GM18517 (cell line): ENCODE results near the gene SLC22A31.

Experiments
- ATAC-seq: cut with Tn5 transposase; IDR thresholded peaks from one replicate; pipeline ENCODE4 v1.9.1; 2021; ENCODE audit warnings: mild to moderate bottlenecking, moderate library complexity; ENCODE audit not compliant: unreplicated experiment

The SLC22A31 gene

GRCh38 chr16:89217138-89217387 lies 16.7 kb upstream of the SLC22A31 start:
- ATAC-seq: no peak

- no peak for ATAC-seq
Observed at GRCh38 chr16:89216315-89217137, 16.2 kb upstream of the SLC22A31 start.

DNA sequence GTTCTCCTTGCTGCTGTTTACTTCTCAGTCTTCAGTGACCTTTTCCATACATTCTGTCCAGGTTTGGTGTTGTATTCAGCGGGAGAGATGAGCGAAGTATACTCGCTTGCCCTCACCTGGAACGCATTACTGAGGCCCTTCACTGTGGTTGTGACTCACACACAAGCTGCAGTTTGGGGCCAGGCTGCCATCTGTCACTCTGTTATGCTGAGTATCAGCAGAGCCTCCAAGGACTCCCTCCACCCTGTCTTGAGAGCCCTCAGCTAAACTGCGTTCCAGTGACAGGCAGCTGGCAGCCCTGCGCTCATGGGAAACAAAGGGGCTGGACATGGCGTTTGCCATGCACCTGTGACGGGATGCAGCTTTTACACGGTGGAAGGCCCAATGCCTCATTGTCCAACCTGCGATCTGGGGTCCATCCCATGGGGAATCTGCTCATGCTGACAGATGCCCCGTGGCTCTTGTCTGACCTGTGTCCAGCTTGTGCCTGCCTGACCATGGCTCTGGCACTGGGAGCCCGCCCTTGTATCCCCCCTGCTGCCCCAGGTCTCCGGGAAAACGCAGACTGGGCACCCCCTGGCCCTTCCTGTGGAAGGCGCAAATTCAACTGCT lies 10.7 kb upstream of the SLC22A31 start:
- no peak for ATAC-seq

DNA sequence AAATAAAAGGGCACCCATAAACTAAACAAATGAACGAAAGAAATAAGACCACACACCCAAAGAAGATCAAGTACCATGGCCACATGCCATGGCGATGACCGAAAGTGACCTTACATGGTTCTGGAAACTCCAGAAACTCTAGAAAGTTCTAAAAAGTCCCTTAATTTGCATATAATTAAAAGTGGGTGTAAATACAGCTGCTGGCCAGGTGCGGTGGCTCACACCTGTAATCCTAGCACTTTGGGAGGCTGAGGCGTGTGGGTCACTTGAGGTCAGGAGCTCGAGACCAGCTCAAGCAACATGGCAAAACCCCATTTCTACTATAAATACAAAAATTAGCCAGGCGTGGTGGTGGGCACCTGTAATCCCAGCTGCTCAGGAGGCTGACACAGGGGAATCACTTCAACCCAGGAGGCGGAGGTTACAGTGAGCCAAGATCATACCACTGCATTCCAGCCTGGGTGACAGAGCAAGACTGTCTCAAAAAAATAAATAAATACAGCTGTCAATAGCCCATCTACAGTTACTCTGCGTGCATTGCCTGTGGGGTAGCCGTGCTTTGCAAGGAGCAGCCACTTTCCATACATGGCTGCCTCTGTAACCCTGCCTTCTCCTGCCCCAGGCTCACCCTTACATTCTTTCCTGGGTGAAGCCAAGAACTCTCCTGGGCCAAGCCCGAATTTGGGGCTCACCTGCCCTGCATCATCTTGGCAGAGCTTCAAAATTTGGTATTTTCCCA lies 10.0 kb upstream of the SLC22A31 start:
- ATAC-seq: no peak

- no peak for ATAC-seq
Observed at GRCh38 chr16:89209522-89210044, 9.2 kb upstream of the SLC22A31 start.

GRCh38 chr16:89207993-89208392 lies 7.7 kb upstream of the SLC22A31 start:
- no peak for ATAC-seq

- no peak for ATAC-seq
Observed at GRCh38 chr16:89202422-89203215, 2.3 kb upstream of the SLC22A31 start.

DNA sequence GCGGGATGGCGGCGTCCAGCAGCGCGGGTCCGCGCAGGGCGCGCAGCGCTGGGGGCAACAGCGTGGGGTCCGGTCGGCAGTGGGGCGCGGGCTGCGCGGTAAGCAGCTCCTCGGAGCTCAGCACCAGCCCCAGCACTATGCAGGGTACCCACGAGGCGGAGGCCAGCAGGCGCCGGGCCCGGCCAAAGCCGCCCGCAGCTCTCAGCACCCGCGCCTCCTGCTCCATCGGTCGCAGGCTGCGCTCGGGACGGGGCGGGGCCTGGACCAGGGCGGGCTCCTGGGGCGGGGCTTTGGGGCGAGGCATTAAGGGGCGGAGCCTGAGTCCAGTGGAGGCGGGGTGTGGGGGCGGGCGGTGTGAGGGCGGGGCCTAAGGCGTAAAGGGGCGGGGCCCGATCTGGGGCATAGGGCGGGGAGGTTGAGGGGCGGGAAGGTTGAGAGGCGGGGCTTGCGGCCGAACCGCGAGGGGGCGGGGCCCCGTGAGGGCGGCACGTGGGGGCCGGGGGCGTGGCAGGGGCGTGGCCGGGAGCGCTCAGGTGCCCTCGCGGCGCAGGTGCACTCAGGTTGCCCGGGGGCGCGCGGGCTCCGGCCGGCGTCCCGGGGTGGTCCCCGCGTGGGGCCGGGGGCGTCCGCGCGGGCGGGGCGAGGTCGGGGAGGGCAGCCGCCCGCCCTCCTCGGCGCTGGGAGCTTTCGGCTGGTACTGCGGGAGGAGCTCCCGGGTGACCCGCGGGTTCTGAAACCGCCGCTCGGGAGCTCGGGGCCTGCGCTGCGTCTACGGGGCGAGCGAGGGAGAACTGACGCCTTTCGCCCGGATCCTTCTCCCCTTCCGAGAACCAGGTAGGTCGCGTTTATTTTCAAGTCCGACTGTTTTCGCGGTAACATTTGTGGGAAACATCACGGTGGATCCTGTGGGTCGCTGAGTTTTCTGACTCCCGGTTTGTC lies 1.4 kb upstream of the SLC22A31 start:
- no peak for ATAC-seq

GRCh38 chr16:89200850-89201411 lies 594 bp upstream of the SLC22A31 start:
- ATAC-seq: no peak

GRCh38 chr16:89199241-89200123 lies 855 bp downstream of the SLC22A31 start:
- no peak for ATAC-seq

DNA sequence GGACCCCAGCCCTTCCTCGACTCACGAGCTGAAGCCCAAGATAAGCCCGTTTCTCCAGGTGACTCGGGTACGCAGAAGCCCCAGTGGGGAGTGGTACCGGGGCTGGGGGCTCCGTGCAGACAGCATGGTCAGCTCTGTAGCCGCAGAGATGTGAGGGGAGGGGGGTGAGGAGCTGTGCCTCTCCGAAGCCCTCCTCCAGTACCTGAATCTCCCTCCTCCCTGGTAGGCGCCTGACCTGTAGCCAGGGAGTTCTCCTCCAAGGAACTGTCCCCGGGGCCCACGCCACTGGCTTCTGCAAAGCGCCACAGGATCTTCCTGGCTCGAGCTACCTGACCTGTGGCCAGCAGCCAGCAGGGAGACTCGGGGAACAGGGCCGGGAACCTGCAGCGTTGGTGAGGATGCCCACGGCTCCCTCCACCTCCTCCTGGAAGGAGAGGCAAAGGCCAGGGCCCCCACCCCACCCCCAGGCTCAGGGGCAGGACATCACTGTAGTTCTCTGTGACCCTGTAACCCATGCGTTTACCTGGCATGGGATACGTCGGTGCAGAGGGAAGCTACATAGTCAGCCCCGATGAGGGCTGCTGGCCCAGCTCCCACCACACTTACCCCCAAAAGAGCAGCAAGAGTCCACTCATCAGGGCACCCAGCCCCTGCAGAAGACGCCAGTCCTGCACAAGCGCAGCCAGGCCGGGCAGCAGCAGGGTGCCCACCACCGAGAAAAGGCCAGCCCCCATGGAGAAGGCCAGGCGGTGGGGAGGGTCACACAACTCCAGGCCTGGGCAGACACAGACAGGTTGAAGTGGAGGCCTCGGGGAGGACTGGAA lies 1.7 kb downstream of the SLC22A31 start:
- no peak for ATAC-seq

DNA sequence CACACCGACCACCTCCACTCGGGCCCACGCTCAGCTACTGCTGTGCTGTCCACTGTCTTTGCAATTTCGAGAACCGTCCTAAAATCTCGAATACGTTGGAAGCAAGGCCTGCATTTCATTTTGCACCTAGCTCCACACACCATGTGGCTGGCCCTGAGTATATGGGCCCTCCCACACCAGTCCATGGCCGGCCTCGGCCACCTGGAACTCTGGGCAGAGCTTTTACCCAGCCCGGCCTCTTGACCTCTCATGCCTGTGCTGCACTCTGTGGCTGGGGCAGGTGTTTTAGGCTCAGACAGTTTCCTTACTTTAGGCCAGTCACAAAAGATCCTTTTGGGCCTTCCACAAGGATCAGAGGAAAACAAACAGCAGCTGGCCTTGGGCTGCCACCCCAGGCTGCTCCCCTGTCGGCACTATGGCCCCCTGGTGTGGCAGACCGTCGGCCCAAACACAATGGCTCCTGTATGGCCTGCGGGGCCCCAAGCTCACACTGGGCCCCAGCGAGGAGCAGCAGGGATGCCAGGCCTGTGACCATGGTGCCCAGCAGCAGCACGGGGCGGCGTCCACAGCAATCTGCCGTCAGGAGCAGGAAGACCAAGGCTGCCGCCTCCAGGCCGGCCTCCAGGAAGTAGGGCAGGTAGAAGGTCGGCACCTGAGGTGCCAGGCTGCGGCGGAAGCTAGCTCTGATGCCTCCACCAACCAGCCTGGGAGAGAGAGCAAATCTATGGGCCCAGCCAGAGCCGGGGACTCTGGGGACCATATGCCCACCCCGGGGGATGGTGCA lies 2.5 kb downstream of the SLC22A31 start:
- ATAC-seq: no peak

GRCh38 chr16:89197033-89197632 lies 3.2 kb downstream of the SLC22A31 start:
- no peak for ATAC-seq

DNA sequence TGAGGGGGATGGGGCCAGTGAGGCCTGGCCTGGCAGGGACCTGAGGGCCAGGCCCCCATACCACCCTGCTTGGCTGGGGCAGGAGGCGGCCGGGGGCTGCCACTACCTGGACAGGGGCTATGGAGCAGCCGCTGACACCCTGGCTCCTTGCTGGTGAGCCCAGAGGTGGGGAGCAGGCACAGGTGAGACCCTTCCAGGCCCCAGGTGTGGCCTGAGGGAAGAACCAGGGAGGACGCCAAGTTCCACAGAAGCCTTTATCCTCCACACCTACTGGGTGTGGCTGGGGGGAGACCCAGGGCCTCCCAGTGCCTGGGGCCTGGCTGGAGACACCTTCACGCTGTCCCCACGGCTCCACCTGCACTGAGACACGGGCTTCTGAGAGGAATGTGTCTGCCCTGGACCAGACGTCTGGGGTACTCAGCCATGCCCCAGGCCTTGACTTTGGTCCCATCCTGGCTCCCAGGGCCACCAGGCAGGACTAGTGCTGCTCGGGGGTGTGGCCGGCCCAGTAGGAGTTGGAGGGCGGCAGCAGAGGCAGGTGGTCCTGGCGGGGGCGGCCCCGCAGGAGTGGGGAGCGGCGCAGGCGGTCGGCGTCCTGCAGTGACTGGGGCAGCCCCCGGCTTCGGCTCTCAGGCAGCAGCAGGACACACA lies 4.7 kb downstream of the SLC22A31 start:
- no peak for ATAC-seq

DNA sequence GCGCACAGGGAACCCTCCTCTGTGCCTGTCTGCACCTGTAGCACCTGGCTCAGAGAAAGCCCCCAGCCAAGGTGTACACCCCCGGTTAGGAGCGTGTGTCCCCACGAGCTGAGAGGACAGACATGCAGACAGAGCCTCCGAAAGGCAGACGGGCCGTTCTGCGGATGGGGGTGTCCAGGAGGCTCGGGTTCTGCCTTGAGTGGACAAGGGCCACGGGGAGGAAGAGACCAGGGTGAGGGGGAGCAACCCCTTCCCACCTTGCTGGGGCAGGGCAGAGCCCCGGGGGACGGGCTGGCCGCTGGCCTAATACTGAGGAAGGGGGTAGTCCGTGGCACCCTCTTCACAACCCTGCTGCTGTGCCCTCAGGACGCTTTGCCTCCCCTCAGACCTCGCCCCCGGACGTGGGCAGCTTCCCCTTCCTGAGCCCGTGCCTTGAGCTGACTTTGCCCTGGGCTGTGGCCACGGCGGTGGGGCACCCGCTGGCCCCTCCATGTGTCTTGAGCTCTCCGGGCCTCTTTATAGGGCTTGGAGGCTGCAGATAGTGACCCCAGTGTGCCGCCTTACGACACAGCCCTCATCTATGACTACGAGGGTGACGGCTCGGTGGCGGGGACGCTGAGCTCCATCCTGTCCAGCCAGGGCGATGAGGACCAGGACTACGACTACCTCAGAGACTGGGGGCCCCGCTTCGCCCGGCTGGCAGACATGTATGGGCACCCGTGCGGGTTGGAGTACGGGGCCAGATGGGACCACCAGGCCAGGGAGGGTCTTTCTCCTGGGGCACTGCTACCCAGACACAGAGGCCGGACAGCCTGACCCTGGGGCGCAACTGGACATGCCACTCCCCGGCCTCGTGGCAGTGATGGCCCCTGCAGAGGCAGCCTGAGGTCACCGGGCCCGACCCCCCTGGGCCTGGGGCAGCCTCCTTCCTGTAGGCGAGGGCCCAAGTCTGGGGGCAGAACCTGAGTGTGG lies 5.7 kb downstream of the SLC22A31 start:
- ATAC-seq: no peak
